Activated CD4-positive, CD25-positive, alpha-beta regulatory T cell treated with anti-CD3 and anti-CD28 coated beads, Interleukin-2, amount 50 U/mL, for 16 hours (primary cell): Measurements from ENCODE around the gene MACF1.

Source experiments
- DNase-seq: peaks from one replicate; pipeline ENCODE4 v3.0.0-alpha.2; 2020; ENCODE audit warnings: low read depth, low spot score

The MACF1 gene

DNA sequence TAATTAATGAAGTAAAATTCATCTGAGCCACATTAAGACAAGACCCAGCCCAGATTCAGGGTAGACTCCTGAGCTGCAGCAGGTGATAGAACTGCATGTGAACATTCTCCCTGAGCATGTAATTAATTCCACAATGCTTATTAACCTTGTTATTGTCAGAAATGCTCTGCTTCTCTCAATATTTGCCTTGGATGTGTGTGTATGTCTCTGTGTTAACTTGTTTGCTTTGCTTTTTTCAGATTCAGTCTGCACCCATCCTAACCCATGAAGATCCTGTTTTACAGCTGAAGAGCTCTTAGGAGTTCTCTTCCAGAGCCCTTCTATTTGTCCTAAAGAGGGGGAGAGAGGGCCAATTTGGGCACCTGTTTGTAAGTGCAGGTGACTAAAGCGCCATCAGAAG is 143.8 kb downstream of the MACF1 start:
- DNase-seq, result no peak

DNA sequence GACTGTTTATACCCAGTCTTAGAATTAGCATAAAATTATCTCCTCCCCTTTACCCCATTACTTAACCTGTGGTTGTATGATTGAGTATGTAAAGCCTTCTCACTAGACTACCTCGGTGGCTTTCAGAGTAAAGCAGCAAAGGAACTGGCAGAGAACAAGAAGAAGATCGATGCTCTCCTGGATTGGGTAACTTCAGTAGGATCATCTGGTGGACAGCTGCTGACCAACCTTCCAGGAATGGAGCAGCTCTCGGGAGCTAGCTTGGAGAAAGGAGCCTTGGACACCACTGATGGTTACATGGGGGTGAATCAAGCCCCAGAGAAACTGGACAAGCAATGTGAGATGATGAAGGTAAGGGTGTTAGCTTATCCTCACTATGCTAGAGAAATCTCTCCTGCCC is 148.4 kb downstream of the MACF1 start:
- DNase-seq, result no peak

DNA sequence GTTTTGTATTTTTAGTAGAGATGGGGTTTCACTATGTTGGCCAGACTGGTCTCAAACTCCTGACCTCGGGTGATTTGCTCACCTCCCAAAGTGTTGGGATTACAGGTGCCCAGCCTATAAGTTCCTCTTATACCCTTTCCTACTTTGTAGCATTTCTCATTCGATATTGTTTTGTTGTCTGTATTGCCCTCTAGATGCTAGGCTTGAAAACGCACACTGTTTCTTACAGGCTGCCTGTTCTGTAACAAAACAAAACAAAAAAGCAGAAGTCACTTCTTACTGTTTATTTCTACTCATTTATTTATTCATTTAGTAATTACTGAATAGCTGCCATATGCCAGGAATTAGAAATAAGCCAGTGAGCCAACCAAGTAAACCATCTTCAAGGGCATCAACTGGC is 150.1 kb downstream of the MACF1 start:
- no peak for DNase-seq

DNA sequence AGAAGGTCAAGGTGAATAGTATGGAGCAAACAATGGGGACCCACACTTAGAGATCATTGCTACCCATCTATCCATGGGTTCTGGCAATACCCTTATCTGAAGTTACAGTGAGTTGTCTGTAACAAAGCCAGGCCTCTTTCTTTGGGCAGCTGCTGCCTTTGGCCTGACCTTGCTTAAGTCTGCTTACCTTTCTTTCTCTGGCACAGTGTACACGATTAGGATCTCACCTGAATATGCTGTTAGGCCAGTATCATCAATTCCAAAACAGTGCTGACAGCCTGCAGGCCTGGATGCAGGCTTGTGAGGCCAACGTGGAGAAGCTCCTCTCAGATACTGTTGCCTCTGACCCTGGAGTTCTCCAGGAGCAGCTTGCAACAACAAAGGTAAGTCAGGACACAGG is 154.0 kb downstream of the MACF1 start:
- DNase-seq, result no peak

DNA sequence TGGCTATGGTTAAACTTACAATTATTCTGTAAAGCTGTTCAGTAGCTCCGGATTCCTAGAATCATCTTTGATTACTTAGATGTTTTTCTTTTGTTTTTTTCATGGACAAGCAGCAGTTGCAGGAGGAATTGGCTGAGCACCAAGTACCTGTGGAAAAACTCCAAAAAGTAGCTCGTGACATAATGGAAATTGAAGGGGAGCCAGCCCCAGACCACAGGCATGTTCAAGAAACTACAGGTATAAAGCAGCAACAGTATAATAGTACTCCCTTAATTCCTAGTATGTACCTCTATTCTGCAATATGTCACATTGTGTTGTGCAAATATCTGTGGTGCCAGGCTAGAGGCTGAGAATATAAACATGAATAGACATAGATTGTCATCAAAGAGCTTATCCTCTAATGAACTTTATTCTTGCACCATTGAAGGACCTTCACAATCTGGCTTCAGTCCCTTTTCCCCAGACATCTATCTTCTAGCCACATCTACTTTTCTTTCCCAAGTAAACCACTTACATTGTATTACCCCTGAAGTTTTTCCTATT is 154.6 kb downstream of the MACF1 start:
- DNase-seq, result no peak

DNA sequence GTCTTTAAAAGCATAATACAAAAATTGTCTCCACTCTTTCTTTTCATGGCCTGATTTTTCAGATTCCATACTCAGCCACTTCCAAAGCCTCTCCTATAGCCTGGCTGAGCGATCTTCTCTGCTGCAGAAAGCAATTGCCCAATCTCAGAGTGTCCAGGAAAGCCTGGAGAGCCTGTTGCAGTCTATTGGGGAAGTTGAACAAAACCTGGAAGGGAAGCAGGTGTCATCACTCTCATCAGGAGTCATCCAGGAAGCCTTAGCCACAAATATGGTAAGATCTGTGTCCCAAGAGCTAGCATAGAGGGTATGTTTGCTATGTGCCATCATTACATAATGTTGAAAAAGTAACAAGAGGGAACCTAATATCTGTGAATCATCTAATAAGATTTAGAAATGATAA is 156.2 kb downstream of the MACF1 start:
- DNase-seq, result no peak

DNA sequence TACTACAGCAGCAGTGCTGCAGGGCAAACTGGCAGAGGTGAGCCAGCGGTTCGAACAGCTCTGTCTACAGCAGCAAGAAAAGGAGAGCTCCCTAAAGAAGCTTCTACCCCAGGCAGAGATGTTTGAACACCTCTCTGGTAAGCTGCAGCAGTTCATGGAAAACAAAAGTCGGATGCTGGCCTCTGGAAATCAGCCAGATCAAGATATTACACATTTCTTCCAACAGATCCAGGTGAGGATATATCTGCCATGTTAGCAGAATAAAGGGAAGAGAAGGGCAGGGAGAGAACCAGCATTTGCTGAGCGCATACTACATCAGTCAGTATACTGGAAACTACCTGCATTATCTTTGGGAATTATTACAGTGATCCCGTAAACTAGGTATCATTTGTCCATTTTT is 157.0 kb downstream of the MACF1 start:
- DNase-seq, result no peak

DNA sequence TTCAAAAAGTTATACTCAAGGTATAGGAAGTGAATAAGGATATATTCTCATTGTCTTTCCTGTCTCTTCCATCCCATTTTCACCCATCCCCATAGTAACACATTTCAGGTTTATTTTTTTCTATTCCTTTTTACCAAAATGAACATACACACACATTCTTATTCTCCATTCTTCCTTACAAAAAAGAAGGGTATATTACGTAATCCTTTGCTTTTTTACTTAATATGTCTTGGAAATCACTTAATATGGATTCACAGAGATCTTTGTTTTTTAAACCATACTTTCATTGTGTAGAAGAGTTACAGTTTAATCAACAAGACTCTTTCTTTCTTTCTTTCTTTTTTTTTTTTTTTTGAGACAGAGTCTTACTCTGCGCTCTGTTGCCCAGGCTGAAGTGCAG is 158.8 kb downstream of the MACF1 start:
- no peak for DNase-seq

DNA sequence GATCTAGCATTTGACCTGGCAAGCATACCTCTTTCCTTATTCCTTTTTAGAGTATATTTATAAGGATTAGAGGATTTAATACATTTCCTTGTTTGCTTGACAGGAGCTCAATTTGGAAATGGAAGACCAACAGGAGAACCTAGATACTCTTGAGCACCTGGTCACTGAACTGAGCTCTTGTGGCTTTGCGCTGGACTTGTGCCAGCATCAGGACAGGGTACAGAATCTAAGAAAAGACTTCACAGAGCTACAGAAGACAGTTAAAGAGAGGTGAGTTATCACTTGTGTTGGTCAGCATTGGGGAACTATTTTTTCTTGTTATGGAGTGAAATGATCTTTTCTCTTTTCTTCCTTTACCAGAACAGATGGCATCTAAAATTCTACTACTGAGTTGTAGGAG is 163.6 kb downstream of the MACF1 start:
- no peak for DNase-seq

DNA sequence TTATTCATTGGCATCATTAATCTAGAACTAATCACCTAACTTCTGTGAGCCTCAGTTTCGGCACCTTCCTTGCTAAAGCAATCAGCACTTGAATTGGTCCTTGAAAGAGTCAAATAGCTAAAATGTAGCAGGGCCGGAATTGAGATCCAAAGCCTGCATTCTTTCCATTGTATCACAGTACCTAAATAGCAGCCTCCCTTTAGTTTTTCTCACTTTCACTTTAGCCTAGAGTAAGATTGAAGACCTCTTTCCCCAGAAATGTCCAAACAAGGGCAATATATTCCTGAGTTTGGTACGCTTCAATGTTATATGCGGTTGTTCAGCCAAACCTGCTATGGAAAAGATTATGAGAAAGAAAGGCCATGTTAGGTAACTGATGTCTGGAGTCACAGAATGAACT is 165.1 kb downstream of the MACF1 start:
- no peak for DNase-seq

DNA sequence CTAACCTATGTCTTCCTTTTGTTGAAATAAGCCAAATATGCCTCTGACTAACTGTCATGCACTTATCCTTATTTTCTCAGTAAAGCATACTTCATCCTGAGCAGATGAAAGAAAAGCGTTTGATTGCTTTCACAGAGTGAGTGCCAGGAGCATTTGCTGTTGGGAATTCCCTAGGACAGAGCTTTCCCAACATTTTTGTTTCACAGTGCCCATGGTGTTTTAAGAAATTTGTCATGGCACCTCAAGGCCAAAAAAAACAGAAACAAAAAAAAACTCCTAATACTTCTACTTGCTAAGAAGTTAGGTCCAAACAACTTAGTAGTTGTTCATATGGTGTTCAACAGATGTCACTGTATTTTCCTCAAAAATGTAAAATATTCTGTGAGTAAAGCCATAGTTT is 166.1 kb downstream of the MACF1 start:
- no peak for DNase-seq

DNA sequence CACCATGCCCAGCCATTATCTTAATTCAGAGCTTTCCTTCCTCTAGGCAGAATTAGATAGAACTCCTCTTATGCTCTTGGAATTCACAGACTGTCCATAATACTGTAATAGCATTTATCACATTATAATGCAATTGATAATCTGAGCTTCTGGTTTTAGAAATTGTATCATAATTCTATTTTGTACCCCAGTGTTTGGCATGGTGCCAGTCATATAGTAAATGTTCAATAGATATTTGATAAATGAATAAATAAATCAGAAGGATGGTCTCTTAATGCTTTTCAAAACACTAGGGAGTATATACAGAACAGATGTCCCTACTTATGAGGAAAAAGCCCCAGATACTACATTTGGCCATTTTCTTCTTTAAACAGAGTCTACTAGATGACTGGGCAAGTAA is 167.6 kb downstream of the MACF1 start:
- DNase-seq, result no peak

DNA sequence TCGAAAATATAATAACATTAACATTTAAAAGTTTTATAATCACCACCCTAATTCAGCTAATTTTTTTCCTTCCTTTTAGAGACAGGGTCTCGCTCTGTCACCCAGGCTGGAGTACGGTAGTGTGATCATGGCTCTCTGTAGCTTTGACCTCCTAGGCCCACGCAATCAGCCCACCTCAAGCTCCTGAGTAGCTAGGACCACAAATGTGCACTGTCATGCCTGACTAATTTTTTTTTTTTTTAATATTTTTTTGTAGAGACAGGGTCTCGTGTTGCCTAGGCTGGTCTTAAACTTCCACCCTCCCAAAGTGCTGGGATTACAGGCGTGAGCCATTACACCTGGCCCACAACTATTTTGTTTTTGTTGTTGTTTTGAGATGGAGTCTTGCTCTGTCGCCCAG is 172.2 kb downstream of the MACF1 start:
- no peak for DNase-seq

DNA sequence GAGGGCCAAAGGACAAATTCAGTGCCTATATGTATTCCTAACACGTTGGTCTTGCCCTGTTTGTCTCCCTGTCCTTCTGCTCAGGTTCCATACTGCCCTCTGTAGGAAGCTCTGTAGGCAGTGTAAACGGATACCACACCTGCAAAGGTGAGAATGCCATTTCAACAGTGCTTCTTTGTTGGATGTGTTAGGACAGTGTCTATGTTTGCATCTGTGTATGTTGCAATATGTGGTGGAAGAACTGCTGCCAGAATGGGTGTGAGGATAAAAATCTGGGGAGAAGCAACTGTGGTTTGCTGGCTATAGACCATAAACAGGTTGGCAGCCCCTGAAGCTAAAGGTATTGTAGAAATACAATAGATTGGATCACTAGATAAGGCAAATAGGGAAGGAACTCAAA is 173.9 kb downstream of the MACF1 start:
- no peak for DNase-seq

DNA sequence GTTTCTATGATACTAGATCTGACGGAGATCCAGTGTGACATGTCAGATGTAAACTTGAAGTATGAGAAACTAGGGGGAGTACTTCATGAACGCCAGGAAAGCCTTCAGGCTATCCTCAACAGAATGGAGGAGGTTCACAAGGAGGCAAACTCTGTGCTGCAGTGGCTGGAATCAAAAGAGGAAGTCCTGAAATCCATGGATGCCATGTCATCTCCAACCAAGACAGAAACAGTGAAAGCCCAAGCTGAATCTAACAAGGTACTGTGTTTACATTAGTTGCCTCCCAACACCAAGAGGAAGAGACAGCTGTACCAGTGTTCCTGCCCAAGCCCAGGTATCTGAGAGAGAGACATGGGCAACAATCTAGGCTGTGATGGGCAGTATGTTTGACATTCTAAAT is 174.7 kb downstream of the MACF1 start:
- no peak for DNase-seq

DNA sequence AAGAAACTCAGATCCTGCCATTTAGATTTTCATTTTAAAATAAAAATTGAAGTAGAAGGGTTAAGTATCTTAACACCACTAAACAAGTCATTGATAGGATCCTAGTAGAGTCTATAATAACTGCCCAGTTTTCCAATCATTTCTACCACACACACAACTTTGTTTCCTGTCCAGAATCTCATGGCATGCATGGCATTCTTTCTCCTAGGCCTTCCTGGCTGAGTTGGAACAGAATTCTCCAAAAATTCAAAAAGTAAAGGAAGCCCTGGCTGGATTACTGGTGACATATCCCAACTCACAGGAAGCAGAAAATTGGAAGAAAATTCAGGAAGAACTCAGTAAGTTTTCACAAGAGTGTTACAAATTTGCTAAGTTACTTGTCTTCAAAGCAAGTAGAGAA is 175.5 kb downstream of the MACF1 start:
- DNase-seq, result no peak

DNA sequence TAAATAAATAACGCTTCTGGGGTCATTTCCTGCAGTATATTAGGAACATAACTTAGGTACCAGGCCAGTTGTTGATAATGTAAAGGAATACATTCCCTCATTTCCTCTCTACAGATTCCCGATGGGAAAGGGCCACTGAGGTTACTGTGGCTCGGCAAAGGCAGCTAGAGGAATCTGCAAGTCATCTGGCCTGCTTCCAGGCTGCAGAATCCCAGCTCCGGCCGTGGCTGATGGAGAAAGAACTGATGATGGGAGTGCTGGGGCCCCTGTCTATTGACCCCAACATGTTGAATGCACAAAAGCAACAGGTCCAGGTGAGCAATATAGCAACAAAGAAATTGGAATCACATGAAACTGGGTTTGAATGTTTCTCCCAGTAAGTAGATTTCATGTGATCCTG is 177.3 kb downstream of the MACF1 start:
- DNase-seq, result no peak

DNA sequence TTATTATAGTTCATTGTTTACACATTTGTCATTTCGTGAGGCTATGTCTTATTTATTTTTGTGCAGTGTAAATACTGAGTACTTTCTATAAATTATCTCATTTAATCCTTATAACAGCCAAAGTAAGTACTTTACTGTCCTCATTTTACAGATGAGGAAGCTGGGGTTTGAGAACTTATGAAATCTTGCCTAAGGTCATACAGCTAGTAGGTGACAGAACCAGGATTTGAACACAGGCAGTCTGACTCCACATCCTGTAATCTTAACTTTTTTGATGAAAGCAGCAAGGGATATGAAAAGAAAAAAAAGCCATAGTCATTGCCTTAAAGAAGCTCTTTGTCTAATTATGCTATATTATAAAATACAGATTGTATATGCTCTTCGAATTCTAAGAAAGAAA is 179.8 kb downstream of the MACF1 start:
- no peak for DNase-seq

DNA sequence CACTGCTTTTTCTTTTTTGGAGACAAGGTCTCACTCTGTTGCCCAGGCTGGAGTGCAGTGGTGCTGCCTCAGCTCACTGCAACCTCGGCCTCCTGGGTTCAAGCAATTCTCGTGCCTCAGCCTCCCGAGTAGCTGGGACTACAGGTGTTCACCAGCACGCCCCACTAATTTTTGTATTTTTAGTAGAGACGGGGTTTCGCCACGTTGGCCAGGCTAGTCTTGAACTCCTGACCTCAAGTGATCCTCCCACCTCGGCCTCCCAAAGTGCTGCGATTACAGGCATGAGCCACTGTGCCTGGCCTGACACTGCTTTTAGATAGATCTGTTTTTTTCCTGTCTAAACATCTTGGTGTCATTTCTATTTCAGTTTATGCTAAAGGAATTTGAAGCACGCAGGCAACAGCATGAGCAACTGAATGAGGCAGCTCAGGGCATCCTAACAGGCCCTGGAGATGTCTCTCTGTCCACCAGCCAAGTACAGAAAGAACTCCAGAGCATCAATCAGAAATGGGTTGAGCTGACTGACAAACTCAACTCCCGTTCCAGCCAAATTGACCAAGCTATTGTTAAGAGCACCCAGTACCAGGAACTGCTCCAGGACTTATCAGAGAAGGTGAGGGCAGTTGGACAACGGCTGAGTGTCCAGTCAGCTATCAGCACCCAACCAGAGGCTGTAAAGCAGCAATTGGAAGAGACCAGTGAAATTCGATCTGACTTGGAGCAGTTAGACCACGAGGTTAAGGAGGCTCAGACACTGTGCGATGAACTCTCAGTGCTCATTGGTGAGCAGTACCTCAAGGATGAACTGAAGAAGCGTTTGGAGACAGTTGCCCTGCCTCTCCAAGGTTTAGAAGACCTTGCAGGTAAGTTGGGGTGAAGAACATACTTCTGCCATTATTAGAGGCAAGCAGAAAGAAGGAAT is 180.8 kb downstream of the MACF1 start:
- DNase-seq, result no peak

DNA sequence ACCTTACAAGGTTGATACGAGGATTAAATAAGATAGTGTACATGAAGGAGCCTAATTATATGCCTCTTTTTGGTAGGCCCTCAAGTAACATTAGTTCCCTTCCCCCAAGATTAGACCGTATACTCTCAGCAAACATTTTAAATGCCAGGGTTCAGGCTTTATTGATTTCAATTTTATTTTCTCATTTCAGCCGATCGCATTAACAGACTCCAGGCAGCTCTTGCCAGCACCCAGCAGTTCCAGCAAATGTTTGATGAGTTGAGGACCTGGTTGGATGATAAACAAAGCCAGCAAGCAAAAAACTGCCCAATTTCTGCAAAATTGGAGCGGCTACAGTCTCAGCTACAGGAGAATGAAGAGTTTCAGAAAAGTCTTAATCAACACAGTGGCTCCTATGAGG is 182.5 kb downstream of the MACF1 start:
- no peak for DNase-seq

DNA sequence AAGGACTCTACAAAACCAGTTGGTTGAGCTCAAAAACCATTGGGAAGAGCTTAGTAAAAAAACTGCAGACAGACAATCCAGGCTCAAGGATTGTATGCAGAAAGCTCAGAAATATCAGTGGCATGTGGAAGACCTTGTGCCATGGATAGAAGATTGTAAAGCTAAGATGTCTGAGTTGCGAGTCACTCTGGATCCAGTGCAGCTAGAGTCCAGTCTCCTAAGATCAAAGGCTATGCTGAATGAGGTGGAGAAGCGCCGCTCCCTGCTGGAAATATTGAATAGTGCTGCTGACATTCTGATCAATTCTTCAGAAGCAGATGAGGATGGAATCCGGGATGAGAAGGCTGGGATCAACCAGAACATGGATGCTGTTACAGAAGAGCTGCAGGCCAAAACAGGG is 183.0 kb downstream of the MACF1 start:
- no peak for DNase-seq

DNA sequence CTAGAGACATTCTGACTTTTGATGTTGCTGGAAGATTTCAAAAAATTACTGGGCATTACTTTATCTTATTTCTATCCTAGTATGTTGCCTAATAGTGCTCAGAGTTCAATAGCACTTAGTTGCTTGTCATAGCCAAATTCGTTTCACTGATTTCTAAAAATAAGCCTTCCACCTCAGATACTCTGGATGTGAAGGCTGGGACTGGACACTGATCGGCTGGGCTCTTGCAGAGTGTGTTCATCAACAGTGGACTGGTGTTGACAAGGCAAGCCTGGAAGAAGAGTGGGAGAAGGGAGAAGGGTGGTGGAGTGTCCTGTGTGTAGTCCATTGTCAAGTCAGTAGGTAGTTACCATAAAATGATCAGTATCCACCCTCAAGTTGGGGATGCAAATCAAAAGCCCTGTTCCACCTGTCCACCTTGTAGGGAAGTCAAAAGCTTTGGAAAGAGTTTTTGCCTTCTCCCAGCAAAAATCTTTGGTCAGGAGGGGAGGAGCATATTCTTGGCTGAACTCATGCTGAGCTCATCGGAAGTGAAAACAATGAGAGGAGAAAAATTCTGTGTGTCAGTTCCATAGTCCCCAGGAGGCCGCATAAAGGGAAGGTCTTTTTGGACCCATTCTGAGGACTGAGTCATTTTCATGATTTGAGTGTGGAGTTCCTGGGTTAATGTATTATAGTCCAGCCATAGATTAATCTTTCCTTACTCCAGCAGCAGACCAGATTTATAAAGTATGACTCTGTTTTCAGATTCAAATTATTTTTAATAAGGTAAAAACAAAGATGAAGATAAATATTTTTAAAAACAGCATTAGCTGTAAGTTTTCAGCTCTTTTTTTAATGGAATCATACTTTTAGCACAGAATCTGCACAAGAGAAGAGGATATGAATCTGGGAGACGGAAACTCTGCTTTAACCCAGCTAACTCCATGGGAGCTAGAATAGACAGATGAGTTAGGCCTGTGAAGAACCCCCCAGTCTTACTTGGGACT is 187.5 kb downstream of the MACF1 start:
- no peak for DNase-seq
